AG04449 (cell line): ENCODE data around the gene PAPOLG.

Source experiments
- CTCF ChIA-PET: fragments of 350-600 bp; formaldehyde crosslinking; extraction: SDS; loops from one replicate; lab custom pipeline; 2021; ENCODE audit warnings: antibody characterized with exemption; lab: Yijun Ruan, JAX
- POLR2A ChIA-PET: fragments of 400-600, 350-600 bp; formaldehyde crosslinking; extraction: SDS; loops from one replicate; lab custom pipeline; 2020; ENCODE audit warnings: antibody characterized with exemption, inconsistent platforms; lab: Yijun Ruan, JAX
- DNase-seq: peaks from one replicate; pipeline ENCODE4 v3.0.0-alpha.2; 2010; ENCODE audit warnings: low read depth, low spot score
- H3K4me3 ChIP-seq: 2 replicates; pipeline ENCODE4 v1.5.1; 2011; ENCODE audit warnings: low read depth, mild to moderate bottlenecking, control low read depth, low read length
- TF ChIP-seq, protein P1 (sequence below): IDR thresholded peaks from one replicate; pipeline ENCODE4 v1.5.1; 2011; ENCODE audit warnings: mild to moderate bottlenecking, moderate library complexity, low read length, control low read depth, inconsistent platforms; ENCODE audit not compliant: insufficient read depth; ENCODE audit errors: missing control alignments

The PAPOLG gene

GRCh38 chr2:60839126-60839813, 83.2 kb downstream of the PAPOLG start:
- DNase-seq: no peak

DNA sequence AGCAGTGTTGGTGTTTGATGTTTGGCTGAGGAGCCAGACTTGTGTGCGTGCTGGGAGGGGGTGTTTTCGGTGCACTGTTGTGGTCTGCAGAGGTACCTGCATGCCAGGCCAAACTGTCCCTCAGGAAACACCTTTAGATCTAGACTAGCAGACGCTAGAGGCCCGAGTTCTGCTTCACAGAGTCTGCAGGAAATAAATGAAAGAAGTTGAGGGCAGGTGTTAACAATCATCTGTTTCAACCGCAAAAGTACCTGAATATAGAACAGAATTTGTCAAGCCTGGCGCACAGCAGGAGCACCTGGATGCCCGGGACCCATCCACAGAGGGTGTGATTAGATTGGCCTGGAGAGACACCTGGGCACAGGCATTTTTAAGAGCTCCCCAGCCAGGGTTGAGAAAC, 84.8 kb downstream of the PAPOLG start:
- CTCF ChIA-PET: no interaction called here

More at GRCh38 chr2:60839126-60839813, 83.2 kb downstream of the PAPOLG start:
- CTCF ChIA-PET: interaction anchor here (1.5 kb wide), 1 partner anchor 41 kb away, joined by 3 read pairs; no protein-coding TSS in a partner anchor
- POLR2A ChIA-PET: no interaction called here
- no peak overlapping the region for H3K4me3 ChIP-seq
- TF ChIP-seq, protein P1, sequence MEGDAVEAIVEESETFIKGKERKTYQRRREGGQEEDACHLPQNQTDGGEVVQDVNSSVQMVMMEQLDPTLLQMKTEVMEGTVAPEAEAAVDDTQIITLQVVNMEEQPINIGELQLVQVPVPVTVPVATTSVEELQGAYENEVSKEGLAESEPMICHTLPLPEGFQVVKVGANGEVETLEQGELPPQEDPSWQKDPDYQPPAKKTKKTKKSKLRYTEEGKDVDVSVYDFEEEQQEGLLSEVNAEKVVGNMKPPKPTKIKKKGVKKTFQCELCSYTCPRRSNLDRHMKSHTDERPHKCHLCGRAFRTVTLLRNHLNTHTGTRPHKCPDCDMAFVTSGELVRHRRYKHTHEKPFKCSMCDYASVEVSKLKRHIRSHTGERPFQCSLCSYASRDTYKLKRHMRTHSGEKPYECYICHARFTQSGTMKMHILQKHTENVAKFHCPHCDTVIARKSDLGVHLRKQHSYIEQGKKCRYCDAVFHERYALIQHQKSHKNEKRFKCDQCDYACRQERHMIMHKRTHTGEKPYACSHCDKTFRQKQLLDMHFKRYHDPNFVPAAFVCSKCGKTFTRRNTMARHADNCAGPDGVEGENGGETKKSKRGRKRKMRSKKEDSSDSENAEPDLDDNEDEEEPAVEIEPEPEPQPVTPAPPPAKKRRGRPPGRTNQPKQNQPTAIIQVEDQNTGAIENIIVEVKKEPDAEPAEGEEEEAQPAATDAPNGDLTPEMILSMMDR: no peak

GRCh38 chr2:60843006-60843405, 86.9 kb downstream of the PAPOLG start:
- ChIA-PET CTCF (no interaction called here), POLR2A (no interaction called here)
- no peak for DNase-seq
- H3K4me3 ChIP-seq: no peak overlapping the region
- TF ChIP-seq, protein P1: no peak

More for the DNA sequence above, 84.8 kb downstream of the PAPOLG start:
- DNase-seq: no peak
- TF ChIP-seq, protein P1: no peak
- H3K4me3 ChIP-seq: no peak overlapping the region
- POLR2A ChIA-PET: no interaction called here

- no peak for DNase-seq
- CTCF ChIA-PET: no interaction called here
- H3K4me3 ChIP-seq: no peak overlapping the region
- TF ChIP-seq, protein P1: no peak
- POLR2A ChIA-PET: no interaction called here
Observed at GRCh38 chr2:60844105-60844504, 88.0 kb downstream of the PAPOLG start.

GRCh38 chr2:60847854-60848253, 91.8 kb downstream of the PAPOLG start:
- TF ChIP-seq, protein P1: no peak
- no peak overlapping the region for H3K4me3 ChIP-seq
- ChIA-PET POLR2A (no interaction called here), CTCF (no interaction called here)
- no peak for DNase-seq
